Germinal center (tissue), 1 donor: Measurements from ENCODE around the gene USP32.

Experiments used
- DNase-seq: peaks from one replicate; pipeline ENCODE4 v3.0.0; 2012; ENCODE audit warnings: mixed read lengths, low spot score

The USP32 gene

GRCh38 chr17:60174035-60174434 lies 217.9 kb downstream of the USP32 start:
- no peak for DNase-seq

GRCh38 chr17:60173304-60173819 lies 218.6 kb downstream of the USP32 start:
- no peak for DNase-seq

- DNase-seq: no peak
Observed at GRCh38 chr17:60171753-60172079, 220.2 kb downstream of the USP32 start.

- no peak for DNase-seq
Observed at GRCh38 chr17:60170835-60171752, 220.8 kb downstream of the USP32 start.

DNA sequence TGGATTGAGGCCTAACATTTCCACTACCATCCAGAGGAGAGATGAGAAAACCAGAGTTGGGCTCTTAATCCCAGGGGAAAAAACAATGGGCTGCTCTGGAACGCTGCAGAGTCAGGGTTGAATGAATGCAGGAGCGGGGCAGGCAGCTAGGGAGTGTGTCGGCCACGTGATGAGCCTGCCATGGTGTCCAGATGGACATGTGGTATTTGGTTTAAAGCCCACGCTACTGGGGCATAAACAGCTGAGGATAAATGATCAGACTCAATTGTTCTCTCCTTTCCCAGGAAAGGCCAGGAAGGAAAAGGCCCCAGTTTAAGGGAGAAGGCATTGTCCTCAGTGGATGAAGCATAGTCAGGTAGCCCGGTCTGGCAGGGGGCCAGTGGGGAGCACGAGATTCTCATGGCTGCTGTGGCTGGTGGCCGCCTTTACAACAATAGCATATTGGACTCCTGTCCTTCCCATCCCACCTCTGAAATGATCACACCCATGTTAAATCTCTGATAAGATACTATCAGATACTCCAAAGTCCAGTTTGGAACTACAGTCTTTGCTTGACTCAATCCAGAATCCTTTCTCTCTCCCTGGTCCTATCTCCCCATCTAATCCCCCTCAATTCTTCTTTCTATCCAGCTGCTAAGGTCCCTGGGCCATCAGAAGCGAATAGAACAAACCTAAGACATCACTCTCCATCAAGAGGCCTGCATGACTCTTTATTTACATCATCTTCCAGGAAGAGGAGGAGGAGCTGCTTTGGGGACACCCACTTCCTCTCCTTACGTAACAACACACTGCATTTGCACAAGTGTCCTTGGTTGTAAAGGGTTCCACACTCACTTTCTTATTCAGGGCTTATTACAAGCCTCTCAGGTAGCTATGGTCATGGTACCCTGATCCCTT lies 221.8 kb downstream of the USP32 start:
- DNase-seq: no peak

DNA sequence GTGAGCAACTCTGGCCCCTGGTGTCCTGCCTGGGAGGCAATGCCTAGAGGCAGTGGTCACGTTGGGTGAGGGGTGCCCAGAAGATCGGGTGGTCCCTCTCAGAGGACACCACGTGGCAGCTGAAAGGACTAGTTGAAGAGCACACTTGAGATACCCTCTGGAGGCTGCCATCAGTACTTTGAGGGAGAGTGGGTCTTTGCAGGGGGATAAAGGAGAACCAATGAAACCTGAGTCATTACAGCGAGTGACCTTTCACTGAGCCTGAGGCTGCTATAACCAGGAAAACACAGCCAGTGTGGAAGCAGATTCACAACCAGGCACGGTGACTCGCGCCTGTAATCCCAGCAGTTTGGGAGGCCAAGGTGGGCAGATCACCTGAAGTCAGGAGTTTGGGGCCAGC lies 223.3 kb downstream of the USP32 start:
- no peak for DNase-seq

- DNase-seq: no peak
Observed at GRCh38 chr17:60167065-60167741, 224.7 kb downstream of the USP32 start.

DNA sequence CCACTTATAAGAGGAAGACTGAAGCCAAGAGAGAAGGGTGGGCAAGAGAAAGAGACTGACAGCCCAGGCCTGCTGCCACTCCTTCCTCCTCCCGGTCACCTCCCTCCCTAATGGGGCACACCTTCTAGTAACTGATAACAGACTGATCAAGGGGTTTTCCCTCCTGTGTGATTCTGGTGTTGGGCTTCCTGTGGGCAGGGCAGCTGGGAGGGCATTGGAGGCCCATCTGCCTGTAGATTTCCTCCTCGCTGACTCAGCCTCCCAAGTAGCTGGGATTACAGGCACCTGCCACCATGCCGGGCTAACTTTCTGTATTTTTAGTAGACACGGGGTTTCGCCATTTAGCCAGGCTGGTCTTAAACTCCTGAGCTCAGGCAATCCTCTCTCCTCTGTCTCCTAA lies 226.0 kb downstream of the USP32 start:
- DNase-seq: no peak

DNA sequence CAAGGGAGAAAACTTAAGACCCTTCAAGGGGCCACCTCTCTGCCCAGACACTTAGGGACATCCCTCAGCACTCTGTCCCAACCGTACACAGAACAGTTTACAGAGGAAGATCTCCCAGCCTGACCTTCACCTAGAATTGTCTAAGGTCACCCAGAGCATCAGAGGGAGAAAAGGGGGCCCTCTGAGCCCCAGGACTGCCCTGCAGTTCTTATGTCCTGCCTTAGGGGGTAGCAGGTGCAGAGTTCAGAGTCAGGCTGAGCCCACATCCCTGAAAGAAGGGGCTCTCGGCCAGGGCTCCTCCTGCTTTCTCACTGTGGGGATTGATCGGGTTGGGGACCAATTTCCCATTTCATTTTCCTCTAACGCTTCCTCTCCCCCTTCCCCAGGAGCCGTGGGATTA lies 226.7 kb downstream of the USP32 start:
- no peak for DNase-seq

GRCh38 chr17:60164697-60165096 lies 227.2 kb downstream of the USP32 start:
- no peak for DNase-seq

GRCh38 chr17:60164164-60164563 lies 227.8 kb downstream of the USP32 start:
- no peak for DNase-seq

GRCh38 chr17:60163108-60163784 lies 228.7 kb downstream of the USP32 start:
- no peak for DNase-seq

DNA sequence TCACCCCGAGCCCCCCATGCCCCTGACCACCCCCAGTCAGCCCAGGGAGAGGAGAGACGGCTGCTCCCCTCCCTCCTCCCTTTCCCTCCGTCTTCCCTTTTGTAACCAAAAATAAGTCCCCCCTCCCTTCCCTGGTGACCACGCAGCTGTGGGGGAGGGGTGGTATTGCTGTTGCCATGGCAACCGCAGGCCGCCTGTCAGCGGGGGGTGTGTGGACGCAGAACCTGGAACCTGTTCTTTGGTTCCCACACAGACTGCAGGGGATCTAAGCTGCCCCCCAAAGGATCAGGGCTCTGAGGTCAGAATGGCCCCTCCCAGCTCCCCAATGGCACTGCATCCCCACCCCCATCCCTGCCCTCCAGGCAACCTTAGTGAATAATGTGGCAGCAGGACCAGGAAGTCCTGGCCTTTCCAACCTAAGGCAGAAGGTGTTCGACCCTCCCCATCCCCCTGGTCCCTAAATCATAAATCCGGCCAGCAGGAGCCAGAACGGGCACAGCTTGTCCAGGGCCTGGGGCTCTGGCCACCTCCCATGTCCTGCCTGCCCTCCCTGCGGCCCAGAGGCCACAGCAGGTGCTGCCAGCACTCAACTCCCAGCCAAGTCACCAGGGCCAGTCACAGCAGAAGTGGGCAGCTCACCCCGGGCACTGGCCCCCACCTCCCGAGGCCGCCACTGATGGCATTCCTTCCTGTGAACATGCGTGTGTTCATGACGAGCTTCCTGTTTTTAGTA lies 230.2 kb downstream of the USP32 start:
- peak; percentile 1 for DNase-seq

DNA sequence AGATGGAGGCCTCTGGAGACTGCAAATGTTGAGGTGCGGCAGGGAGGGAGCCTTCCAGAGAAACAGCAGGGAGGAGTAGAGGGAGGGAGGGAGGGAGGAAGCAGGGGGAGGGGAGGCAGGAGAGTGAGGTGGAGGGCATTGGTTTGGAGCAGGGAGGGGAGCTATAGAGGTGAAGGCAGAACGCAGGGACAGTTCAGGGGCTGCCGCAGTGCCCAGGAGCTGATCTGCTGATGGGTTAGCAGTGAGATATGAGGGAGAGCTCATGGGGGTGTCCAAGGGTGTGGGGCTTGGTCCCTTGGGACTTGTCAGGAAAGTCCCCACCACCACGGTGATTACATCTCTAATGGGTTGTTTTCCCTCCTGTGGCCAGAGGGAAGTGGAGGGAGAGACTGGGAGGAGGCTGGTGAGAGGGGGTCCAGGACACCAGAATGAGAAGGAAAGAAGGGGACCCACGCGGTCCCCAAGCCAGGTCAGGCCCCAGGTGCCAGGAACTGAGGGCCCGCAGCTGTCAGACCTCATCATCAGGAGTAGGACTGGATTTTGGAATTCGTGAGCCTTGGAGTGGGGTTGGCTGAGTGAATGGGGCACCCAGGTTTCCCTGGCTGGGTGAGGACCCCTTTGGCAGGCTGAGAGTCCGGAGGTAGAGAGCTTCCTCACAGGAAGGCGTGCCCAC lies 231.0 kb downstream of the USP32 start:
- no peak for DNase-seq

GRCh38 chr17:60159479-60159866 lies 232.5 kb downstream of the USP32 start:
- DNase-seq: no peak

DNA sequence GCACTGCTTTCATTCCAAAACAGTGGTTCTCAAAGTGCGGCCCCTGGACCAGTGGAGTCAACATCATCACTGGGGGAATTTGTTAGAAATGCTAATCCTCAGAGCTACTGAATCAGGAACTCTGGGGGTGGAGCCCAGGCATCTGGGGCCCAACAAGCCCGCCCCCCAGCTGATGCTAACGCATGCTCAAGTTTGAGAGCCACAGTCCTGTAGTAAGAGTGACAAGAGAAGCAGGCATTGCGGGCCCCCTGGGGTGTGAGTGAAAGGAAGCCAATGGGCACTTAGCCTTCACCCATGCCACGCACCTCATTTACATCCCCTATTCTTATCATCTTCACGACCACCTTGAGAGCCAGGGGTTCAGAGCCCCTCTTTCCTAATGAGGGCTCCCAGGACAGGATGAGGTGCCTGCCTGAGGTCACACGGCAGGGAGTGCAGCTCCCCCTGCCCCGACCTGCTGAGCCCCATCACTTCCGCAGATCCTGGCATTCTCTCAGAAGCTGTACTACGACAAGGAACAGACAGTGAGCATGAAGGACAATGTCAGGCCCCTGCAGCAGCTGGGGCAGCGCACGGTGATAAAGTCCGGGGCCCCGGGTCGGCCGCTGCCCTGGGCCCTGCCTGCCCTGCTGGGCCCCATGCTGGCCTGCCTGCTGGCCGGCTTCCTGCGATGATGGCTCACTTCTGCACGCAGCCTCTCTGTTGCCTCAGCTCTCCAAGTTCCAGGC lies 233.0 kb downstream of the USP32 start:
- DNase-seq: no peak

DNA sequence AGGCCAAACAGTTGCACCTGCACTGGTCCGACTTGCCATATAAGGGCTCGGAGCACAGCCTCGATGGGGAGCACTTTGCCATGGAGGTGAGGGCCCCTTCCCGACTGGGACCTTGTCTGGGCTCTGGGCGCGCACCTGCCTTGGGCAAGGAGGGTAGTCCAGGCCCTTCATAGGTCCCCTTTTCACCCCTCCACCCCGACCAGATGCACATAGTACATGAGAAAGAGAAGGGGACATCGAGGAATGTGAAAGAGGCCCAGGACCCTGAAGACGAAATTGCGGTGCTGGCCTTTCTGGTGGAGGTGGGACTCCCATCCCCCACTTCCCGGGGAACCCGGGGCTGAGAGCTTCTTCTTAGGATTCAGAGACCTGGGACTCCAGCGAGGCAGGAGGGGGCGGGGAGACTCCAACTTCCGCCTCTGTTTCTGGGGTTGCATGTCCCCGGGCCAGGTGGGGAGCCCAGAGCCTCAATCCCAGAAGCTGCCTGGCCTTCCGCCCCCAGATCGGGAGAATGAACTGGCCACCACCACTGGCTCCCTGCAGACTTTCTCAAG lies 234.4 kb downstream of the USP32 start:
- DNase-seq: no peak

GRCh38 chr17:60156746-60157145 lies 235.2 kb downstream of the USP32 start:
- DNase-seq: no peak

DNA sequence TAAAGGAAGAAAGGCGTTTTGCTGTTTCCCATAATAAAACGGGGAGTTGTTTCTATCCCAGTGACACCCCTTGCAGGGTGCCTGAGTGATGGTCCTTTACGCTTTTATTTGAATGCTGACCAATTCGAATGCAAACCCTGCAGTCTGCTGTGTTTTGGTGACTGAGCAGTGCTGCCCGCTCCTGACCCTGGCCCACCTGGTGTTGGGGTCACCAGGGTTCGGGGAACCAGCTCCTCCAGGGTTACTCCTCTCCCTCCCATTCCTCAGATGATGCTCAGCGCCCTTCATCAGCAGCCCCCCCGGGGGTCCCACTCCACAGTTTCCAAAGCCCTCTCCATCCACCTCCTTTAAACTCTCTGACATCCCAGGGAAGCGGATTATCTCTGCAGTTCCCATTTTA lies 236.1 kb downstream of the USP32 start:
- no peak for DNase-seq

- no peak for DNase-seq
Observed at GRCh38 chr17:60155427-60155814, 236.5 kb downstream of the USP32 start.
